ENCODE measurements around the gene SLCO2A1.

Gene SLCO2A1

DNA sequence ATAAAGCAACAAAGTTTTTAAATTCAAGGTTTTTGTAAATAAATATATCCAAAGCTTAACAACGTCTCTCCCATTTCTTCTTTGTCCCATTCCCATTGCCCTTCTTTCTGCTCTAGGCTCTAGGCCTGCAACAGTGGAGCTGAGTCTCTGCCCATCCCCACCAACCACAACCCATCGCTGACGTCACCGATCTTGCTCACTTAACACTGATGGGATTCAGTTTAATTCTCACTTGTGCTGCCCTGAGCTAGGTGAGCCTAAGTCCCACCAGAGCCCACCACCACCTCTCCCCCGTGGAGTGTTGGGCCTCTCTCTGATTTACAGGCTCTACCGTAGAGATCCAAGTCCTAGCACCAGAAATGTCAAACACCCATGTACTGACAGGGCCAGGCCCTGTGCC lies 72.7 kb downstream of the SLCO2A1 start:
- Histone ChIP-seq H3K27ac (ENCODE audit: extremely low read depth, low read depth, low read length) (no peak overlapping the region), H3K36me3 (ENCODE audit: control insufficient read depth in 2 of 2, insufficient read depth in 1 of 2, low read length in 2 of 2) (no peaks in the 10 kb centered on the region), H3K4me3 (ENCODE audit: low read depth, low read length) (no peak overlapping the region), H3K9me3 (ENCODE audit: control insufficient read depth, insufficient read depth, low read depth, low read length) (no peaks in the 10 kb centered on the region), H3K4me1 (ENCODE audit: control insufficient read depth, insufficient read depth, low read length) (peaks cover 5% of the 10 kb centered on the region; the same call in 1 of the 2 replicates)
- TF ChIP-seq ZNF610 (tag by site-specific recombination; IDR thresholded peaks at IDR 0.05; ENCODE audit: borderline replicate concordance), result no peak
- TF ChIP-seq ZNF311 (tag by site-specific recombination; IDR thresholded peaks at IDR 0.05; ENCODE audit: borderline replicate concordance), result no peak
- TF ChIP-seq ZNF48 (tag by site-specific recombination; IDR thresholded peaks at IDR 0.05), result no peak
- TF ChIP-seq ZNF768 (tag by site-specific recombination; IDR thresholded peaks at IDR 0.05), result no peak
- TF ChIP-seq ZNF558 (tag by site-specific recombination; IDR thresholded peaks at IDR 0.05), result no peak
- TF ChIP-seq ZNF596 (tag by site-specific recombination; IDR thresholded peaks at IDR 0.05), result no peak
- TF ChIP-seq ZNF791 (tag by site-specific recombination; IDR thresholded peaks at IDR 0.05), result no peak
- TF ChIP-seq, protein P1, sequence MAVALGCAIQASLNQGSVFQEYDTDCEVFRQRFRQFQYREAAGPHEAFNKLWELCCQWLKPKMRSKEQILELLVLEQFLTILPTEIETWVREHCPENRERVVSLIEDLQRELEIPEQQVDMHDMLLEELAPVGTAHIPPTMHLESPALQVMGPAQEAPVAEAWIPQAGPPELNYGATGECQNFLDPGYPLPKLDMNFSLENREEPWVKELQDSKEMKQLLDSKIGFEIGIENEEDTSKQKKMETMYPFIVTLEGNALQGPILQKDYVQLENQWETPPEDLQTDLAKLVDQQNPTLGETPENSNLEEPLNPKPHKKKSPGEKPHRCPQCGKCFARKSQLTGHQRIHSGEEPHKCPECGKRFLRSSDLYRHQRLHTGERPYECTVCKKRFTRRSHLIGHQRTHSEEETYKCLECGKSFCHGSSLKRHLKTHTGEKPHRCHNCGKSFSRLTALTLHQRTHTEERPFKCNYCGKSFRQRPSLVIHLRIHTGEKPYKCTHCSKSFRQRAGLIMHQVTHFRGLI (tag by site-specific recombination; IDR thresholded peaks at IDR 0.05), result no peak
- TF ChIP-seq, protein P2, sequence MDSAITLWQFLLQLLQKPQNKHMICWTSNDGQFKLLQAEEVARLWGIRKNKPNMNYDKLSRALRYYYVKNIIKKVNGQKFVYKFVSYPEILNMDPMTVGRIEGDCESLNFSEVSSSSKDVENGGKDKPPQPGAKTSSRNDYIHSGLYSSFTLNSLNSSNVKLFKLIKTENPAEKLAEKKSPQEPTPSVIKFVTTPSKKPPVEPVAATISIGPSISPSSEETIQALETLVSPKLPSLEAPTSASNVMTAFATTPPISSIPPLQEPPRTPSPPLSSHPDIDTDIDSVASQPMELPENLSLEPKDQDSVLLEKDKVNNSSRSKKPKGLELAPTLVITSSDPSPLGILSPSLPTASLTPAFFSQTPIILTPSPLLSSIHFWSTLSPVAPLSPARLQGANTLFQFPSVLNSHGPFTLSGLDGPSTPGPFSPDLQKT (IDR thresholded peaks at IDR 0.05; ENCODE audit: borderline replicate concordance, low read depth, low read length), result no peak
- TF ChIP-seq ZNF776 (tag by site-specific recombination; IDR thresholded peaks at IDR 0.05; ENCODE audit: borderline replicate concordance), result no peak
- no peak for TF ChIP-seq ZNF521 (tag by site-specific recombination; IDR thresholded peaks at IDR 0.05)
- no peak for TF ChIP-seq ZNF76 (tag by site-specific recombination; IDR thresholded peaks at IDR 0.05; ENCODE audit: borderline replicate concordance, low read depth)
- TF ChIP-seq SP3 (tag by site-specific recombination; IDR thresholded peaks at IDR 0.05), result no peak
- no peak for TF ChIP-seq ZNF510 (tag by site-specific recombination; IDR thresholded peaks at IDR 0.05; ENCODE audit: insufficient replicate concordance)
- no peak for TF ChIP-seq SALL2 (tag by site-specific recombination; IDR thresholded peaks at IDR 0.05; ENCODE audit: borderline replicate concordance)
- no peak for TF ChIP-seq ZNF501 (tag by site-specific recombination; IDR thresholded peaks at IDR 0.05)
- no peak for TF ChIP-seq ZBTB7A (tag by site-specific recombination; IDR thresholded peaks at IDR 0.05; ENCODE audit: low read depth)
- POLR2A ChIA-PET, result no interaction called here
- CTCF ChIA-PET, result interaction anchor here (0.6 to 1.1 kb wide), 2 partner anchors 240 to 466 kb away, joined by 3 to 4 read pairs; no protein-coding TSS in a partner anchor

DNA sequence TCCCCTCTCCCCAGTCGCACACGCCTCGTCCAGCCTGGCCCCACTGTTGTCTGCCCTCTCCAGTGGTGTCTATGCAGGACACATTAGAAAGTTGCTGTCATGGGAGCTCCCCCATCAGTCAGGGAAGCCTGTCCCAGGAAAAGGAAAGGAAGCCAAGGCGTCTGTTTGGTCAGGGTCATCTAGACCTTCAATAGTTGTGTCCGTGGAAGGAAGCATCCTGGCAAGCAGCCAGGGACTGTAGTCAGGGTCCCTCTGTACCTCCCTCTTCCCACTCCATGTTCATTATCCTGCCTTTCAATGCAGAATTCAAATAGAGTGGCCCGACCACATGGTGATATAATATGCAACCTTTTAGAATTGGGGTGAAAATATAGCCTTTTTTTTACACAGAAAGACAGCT lies 73.4 kb downstream of the SLCO2A1 start:
- no peak for TF ChIP-seq ZNF548 (tag by site-specific recombination; IDR thresholded peaks at IDR 0.05)
- TF ChIP-seq ZNF610 (tag by site-specific recombination; IDR thresholded peaks at IDR 0.05; ENCODE audit: borderline replicate concordance), result no peak
- TF ChIP-seq ZNF768 (tag by site-specific recombination; IDR thresholded peaks at IDR 0.05), result no peak
- no peak for TF ChIP-seq ZNF843 (tag by site-specific recombination; IDR thresholded peaks at IDR 0.05)
- TF ChIP-seq ZNF292 (tag by site-specific recombination; IDR thresholded peaks at IDR 0.05; ENCODE audit: borderline replicate concordance, low read depth), result no peak
- TF ChIP-seq ZNF311 (tag by site-specific recombination; IDR thresholded peaks at IDR 0.05; ENCODE audit: borderline replicate concordance), result no peak
- TF ChIP-seq, protein P3, sequence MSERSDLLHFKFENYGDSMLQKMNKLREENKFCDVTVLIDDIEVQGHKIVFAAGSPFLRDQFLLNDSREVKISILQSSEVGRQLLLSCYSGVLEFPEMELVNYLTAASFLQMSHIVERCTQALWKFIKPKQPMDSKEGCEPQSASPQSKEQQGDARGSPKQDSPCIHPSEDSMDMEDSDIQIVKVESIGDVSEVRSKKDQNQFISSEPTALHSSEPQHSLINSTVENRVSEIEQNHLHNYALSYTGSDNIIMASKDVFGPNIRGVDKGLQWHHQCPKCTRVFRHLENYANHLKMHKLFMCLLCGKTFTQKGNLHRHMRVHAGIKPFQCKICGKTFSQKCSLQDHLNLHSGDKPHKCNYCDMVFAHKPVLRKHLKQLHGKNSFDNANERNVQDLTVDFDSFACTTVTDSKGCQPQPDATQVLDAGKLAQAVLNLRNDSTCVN (tag by site-specific recombination; optimal IDR thresholded peaks at IDR 0.05), result no peak
- TF ChIP-seq ZNF138 (tag by site-specific recombination; IDR thresholded peaks at IDR 0.05; ENCODE audit: borderline replicate concordance), result no peak
- no peak for TF ChIP-seq ZNF2 (tag by site-specific recombination; IDR thresholded peaks at IDR 0.05)
- TF ChIP-seq, protein P4, sequence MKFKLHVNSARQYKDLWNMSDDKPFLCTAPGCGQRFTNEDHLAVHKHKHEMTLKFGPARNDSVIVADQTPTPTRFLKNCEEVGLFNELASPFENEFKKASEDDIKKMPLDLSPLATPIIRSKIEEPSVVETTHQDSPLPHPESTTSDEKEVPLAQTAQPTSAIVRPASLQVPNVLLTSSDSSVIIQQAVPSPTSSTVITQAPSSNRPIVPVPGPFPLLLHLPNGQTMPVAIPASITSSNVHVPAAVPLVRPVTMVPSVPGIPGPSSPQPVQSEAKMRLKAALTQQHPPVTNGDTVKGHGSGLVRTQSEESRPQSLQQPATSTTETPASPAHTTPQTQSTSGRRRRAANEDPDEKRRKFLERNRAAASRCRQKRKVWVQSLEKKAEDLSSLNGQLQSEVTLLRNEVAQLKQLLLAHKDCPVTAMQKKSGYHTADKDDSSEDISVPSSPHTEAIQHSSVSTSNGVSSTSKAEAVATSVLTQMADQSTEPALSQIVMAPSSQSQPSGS (tag by site-specific recombination; IDR thresholded peaks at IDR 0.05; ENCODE audit: low read depth), result no peak
- no peak for TF ChIP-seq ZNF157 (tag by site-specific recombination; IDR thresholded peaks at IDR 0.05)
- TF ChIP-seq ZNF214 (tag by site-specific recombination; IDR thresholded peaks at IDR 0.05; ENCODE audit: borderline replicate concordance), result no peak
- TF ChIP-seq ZFP37 (tag by site-specific recombination; IDR thresholded peaks at IDR 0.05), result no peak
- no peak for TF ChIP-seq ZNF48 (tag by site-specific recombination; IDR thresholded peaks at IDR 0.05)
- CTCF ChIA-PET, result interaction anchor here (0.6 kb wide), 1 partner anchor 466 kb away, joined by 3 read pairs; no protein-coding TSS in a partner anchor
- H3K27ac ChIP-seq (ENCODE audit: extremely low read depth, low read depth, low read length), result no peak overlapping the region

More for the DNA sequence above, 73.4 kb downstream of the SLCO2A1 start:
- POLR2A ChIA-PET, result no interaction called here
- Histone ChIP-seq H3K9me3 (ENCODE audit: control insufficient read depth, insufficient read depth, low read depth, low read length) (no peaks in the 10 kb centered on the region), H3K36me3 (ENCODE audit: control insufficient read depth in 2 of 2, insufficient read depth in 1 of 2, low read length in 2 of 2) (no peaks in the 10 kb centered on the region), H3K4me3 (ENCODE audit: low read depth, low read length) (no peak overlapping the region), H3K4me1 (ENCODE audit: control insufficient read depth, insufficient read depth, low read length) (peaks cover 5% of the 10 kb centered on the region; the same call in 1 of the 2 replicates)
